A673 (cell line): ENCODE results near the gene DTNA.

Source experiments
- CTCF ChIP-seq: fragments of 300-800, 200-600 bp; sonication (generic); conservative IDR thresholded peaks from 2 replicates; pipeline ENCODE4 v1.5.1; 2017; ENCODE audit warnings: low read depth, mild to moderate bottlenecking, antibody characterized with exemption, low read length, moderate library complexity, mixed read lengths
- EZH2 ChIP-seq: fragments of 200-600 bp; sonication (generic); IDR thresholded peaks from 2 replicates; pipeline ENCODE4 v1.6.1; 2017; ENCODE audit warnings: borderline replicate concordance, low read depth, mild to moderate bottlenecking, mixed read lengths, antibody characterized with exemption, low read length; ENCODE audit not compliant: poor library complexity, severe bottlenecking

DNA sequence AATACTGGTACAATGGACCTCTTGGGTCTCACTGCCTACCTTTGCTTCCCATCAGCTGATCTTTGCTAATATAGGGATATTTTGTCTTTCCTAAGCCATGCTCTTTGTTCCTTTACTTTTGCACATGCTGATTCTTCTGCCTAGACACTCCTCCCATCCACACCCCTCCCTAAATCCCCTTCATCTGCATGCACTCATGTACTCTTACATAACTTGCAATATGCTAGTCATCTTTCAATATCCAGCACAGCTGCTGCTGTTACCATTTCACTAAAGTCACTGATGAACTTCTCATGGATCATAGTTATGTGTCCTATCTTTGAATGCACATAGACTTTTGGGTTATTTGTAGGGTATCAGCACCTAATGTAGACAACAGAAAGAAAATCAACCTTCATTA is 18.5 kb upstream of the DTNA start:
- no peak for TF ChIP-seq CTCF
- TF ChIP-seq EZH2, result no peak
